ENCODE results near the gene ADAMTS17. TPM values are rescaled to one million over a fixed set of nuclear protein-coding genes. Genes with fewer than 3 reads are reported as not detected.
A peak's percentile ranks its signal among the peaks of the same experiment; 100 is the strongest.
"Not testable (repeated sequence)": the region's sequence is repeated elsewhere in the genome, so short reads cannot be mapped to it uniquely, and the experiment has no call there.

ADAMTS17 gene
- total RNA-seq, 4 donors from 2014 or later: 6.0 to 17.6 (median 8.2) TPM

DNA sequence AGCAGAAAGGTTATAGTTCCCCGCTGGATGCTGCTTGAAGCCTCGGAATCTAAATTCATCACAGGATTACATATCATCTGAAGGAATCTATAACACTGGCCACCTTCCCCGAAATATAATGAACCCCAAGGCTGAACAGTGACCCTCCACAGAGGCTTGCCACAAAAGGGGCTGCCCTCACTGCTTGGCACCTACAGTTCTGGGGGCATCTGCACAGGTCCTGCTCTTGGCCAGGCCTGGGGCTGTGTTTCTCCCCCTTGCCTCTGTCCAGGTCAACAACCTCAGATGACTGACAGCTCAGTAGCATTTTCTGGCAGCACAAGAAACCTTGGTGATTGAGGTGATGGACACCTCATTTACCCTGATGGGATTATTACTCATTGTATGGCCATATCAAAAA lies 1.5 kb upstream of the ADAMTS17 start:
- intact Hi-C loops (cut with DNase I; ENCODE audit: low total_unique reads) (no loop called here), in situ Hi-C loops (cut with MboI; ENCODE audit: low pct_ligation_motif_present in 1 of 4, low pct_unique_long_range_greater_than_20kb in 1 of 4, low sequenced_read_pairs in 3 of 4) (loop anchor here in 2 of 4 donors (10.0 to 25.0 kb wide), 2 partner anchors 219 to 232 kb away; no protein-coding TSS in a partner anchor)
- H3K9me3 ChIP-seq: no peaks in the 10 kb centered on the region
- peaks cover 8% of the 10 kb centered on the region for H3K27me3 ChIP-seq
- H3K27ac ChIP-seq: no peak overlapping the region
- H3K4me1 ChIP-seq: peaks cover 3 to 20% (median 4%) of the 10 kb centered on the region in 4 donors
- TF ChIP-seq CTCF (IDR thresholded peaks at IDR 0.05): no peak
- TF ChIP-seq POLR2A (IDR thresholded peaks at IDR 0.05): no peak
- TF ChIP-seq POLR2AphosphoS5 (IDR thresholded peaks at IDR 0.05): no peak
- no peak for TF ChIP-seq EP300 (IDR thresholded peaks at IDR 0.05; ENCODE audit: low read depth)
- H3K36me3 ChIP-seq: no peaks in the 10 kb centered on the region
- 91 to 93% methylated on average over 3 of the region's 3 CpGs for WGBS, 2 donors (ENCODE audit: low coverage in 1 of 2)
- no peak overlapping the region for H3K4me3 ChIP-seq
- no peak for DNase-seq

- TF ChIP-seq POLR2AphosphoS5 (IDR thresholded peaks at IDR 0.05) (no peak), EP300 (IDR thresholded peaks at IDR 0.05; ENCODE audit: low read depth) (no peak), POLR2A (IDR thresholded peaks at IDR 0.05) (no peak), CTCF (IDR thresholded peaks at IDR 0.05) (no peak)
- H3K4me3 ChIP-seq: peak overlapping the region; percentile 25 to 76 (median 62)
- intact Hi-C loops (cut with DNase I; ENCODE audit: low total_unique reads) (no loop called here), in situ Hi-C loops (cut with MboI; ENCODE audit: low pct_ligation_motif_present in 1 of 4, low pct_unique_long_range_greater_than_20kb in 1 of 4, low sequenced_read_pairs in 3 of 4) (loop anchor here in 2 of 4 donors (10.0 to 25.0 kb wide), 2 partner anchors 221 to 234 kb away; no protein-coding TSS in a partner anchor)
- DNase-seq: no peak
- H3K27ac ChIP-seq: peak overlapping the region; percentile 75 to 81 (median 80)
- peaks cover 8% of the 10 kb centered on the region for H3K27me3 ChIP-seq
- no peaks in the 10 kb centered on the region for H3K36me3 ChIP-seq
- WGBS, 2 donors (ENCODE audit: low coverage in 1 of 2): 3% methylated on average over 33 of the region's 95 CpGs; no CpG with 5 or more reads in 1 of the 2 donors
- H3K9me3 ChIP-seq: no peaks in the 10 kb centered on the region
- peaks cover 3 to 20% (median 4%) of the 10 kb centered on the region in 4 donors for H3K4me1 ChIP-seq
Observed at GRCh38 chr15:100341239-100341749, 481 bp downstream of the ADAMTS17 start.

DNA sequence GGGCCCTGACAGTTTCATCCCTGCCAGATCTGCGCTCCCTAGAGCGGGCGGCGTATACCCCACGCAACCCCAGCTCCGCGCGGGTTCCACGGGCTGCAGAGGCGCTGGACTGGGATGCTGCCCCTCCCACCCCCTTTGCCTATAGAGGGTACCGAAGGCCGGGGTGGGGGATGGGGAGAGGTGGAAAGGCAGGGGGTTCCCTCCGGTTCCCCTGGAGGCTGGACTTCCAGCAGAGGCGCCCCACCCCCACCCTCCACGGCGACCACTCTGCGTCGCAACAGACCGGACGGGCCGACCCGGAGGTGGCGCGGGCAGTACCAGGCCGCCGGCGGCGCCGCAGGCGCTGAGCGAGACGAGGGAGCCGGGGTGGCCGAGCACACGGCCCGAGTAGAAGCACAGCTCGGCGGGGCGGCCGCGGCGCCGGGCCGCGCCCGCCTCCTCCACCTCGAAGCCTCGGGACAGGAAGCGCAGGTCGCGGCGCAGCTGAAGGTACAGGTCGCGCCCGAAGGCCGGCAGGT lies 995 bp downstream of the ADAMTS17 start:
- in situ Hi-C loops (cut with MboI; ENCODE audit: low pct_ligation_motif_present in 1 of 4, low pct_unique_long_range_greater_than_20kb in 1 of 4, low sequenced_read_pairs in 3 of 4): loop anchor here in 2 of 4 donors (10.0 to 25.0 kb wide), 2 partner anchors 222 to 234 kb away; no protein-coding TSS in a partner anchor
- TF ChIP-seq EP300 (IDR thresholded peaks at IDR 0.05; ENCODE audit: low read depth) (no peak), CTCF (IDR thresholded peaks at IDR 0.05) (no peak), POLR2AphosphoS5 (IDR thresholded peaks at IDR 0.05) (no peak)
- intact Hi-C loops (cut with DNase I; ENCODE audit: low total_unique reads): no loop called here

GRCh38 chr15:100339999-100340398 lies 1.8 kb downstream of the ADAMTS17 start:
- Histone ChIP-seq H3K9me3 (no peaks in the 10 kb centered on the region), H3K27ac (no peak overlapping the region), H3K27me3 (peaks cover 8% of the 10 kb centered on the region), H3K4me1 (peaks cover 3 to 20% (median 4%) of the 10 kb centered on the region in 4 donors), H3K36me3 (no peaks in the 10 kb centered on the region), H3K4me3 (no peak overlapping the region)
- intact Hi-C loops (cut with DNase I; ENCODE audit: low total_unique reads) (no loop called here), in situ Hi-C loops (cut with MboI; ENCODE audit: low pct_ligation_motif_present in 1 of 4, low pct_unique_long_range_greater_than_20kb in 1 of 4, low sequenced_read_pairs in 3 of 4) (loop anchor here (5.0 to 25.0 kb wide), 4 partner anchors 222 to 408 kb away; no protein-coding TSS in a partner anchor)
- TF ChIP-seq POLR2AphosphoS5 (IDR thresholded peaks at IDR 0.05) (no peak), CTCF (IDR thresholded peaks at IDR 0.05) (no peak), EP300 (IDR thresholded peaks at IDR 0.05; ENCODE audit: low read depth) (no peak), POLR2A (IDR thresholded peaks at IDR 0.05) (no peak)
- DNase-seq: no peak
- WGBS, 2 donors (ENCODE audit: low coverage in 1 of 2): 91% methylated on average over 12 of the region's 12 CpGs; no CpG with 5 or more reads in 1 of the 2 donors

More for the DNA sequence above, 995 bp downstream of the ADAMTS17 start:
- Histone ChIP-seq H3K9me3 (no peaks in the 10 kb centered on the region), H3K36me3 (no peaks in the 10 kb centered on the region), H3K27ac (peak overlapping the region in 1 of 4 donors; percentile 18), H3K4me1 (peaks cover 3 to 20% (median 4%) of the 10 kb centered on the region in 4 donors), H3K27me3 (peaks cover 8% of the 10 kb centered on the region), H3K4me3 (peak overlapping the region in 3 of 4 donors; percentile 49 to 76 (median 75))
- DNase-seq: peak; percentile 41
- WGBS, 2 donors (ENCODE audit: low coverage in 1 of 2): 18% methylated on average over 55 of the region's 56 CpGs; no CpG with 5 or more reads in 1 of the 2 donors

DNA sequence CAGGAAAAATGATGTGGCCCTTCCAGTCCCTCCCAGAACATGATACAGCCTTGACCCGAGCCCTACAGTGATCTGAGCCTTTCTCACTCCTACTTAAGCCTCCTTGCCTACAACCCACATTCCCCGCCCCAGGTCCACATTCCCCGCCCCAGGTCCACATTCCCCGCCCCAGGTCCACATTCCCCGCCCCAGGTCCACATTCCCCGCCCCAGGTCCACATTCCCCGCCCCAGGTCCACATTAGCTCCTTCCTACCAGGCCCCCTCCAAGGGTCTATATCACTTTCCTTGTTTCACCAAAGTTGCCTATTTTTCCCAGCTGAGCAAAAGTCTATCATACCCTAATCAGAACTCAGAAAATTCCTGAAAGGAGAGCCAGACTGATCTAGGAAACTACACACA lies 2.3 kb downstream of the ADAMTS17 start:
- H3K4me3 ChIP-seq; H3K9me3 ChIP-seq; H3K27ac ChIP-seq; DNase-seq; intact Hi-C loops (cut with DNase I; ENCODE audit: low total_unique reads); H3K27me3 ChIP-seq; H3K36me3 ChIP-seq: not testable (repeated sequence)
- WGBS, 2 donors (ENCODE audit: low coverage in 1 of 2): 0 to 67% methylated on average over 1 to 7 of the region's 7 CpGs
- in situ Hi-C loops (cut with MboI; ENCODE audit: low pct_ligation_motif_present in 1 of 4, low pct_unique_long_range_greater_than_20kb in 1 of 4, low sequenced_read_pairs in 3 of 4): loop anchor here (5.0 to 25.0 kb wide), 3 partner anchors 223 to 407 kb away; no protein-coding TSS in a partner anchor
- peaks cover 3 to 20% (median 4%) of the 10 kb centered on the region in 4 donors for H3K4me1 ChIP-seq
